Vagina (tissue), 2 donors: ENCODE data around the gene OAT. TPM values are rescaled to one million over a fixed set of nuclear protein-coding genes. Genes with fewer than 3 reads are reported as not detected.

Experiments
- DNase-seq, 2 donors: peaks; one replicate each; pipeline ENCODE4 v3.0.0-alpha.2; 2017; ENCODE audit errors: extremely low spot score in 2 of 2
- H3K27ac ChIP-seq: fragments of 200-600 bp; sonication (generic); one replicate; pipeline ENCODE4 v1.5.1; 2019
- H3K27me3 ChIP-seq: fragments of 200-600 bp; sonication (generic); one replicate; pipeline ENCODE4 v1.5.1; 2019
- H3K36me3 ChIP-seq, 2 donors: fragments of 200-600 bp; sonication (generic); one replicate each; pipeline ENCODE4 v1.5.1; 2017 to 2019
- H3K4me1 ChIP-seq: fragments of 200-600 bp; sonication (generic); one replicate; pipeline ENCODE4 v1.5.1; 2019
- H3K4me3 ChIP-seq, 2 donors: fragments of 200-600 bp; sonication (generic); 1 replicate in 1 of 2; 2 replicates in 1 of 2; pipeline ENCODE4 v1.5.1; 2016 to 2019
- H3K9me3 ChIP-seq: fragments of 200-600 bp; sonication (generic); one replicate; pipeline ENCODE4 v1.5.1; 2019
- CTCF ChIP-seq, 3 experiments: fragments of 450-650 bp in 2 of 3; fragments of 200-600 bp in 1 of 3; sonication (generic) in 1 of 3; IDR thresholded peaks; one replicate each; pipeline ENCODE4 v1.5.1; 2017 to 2019; ENCODE audit warnings: antibody characterized with exemption in 3 of 3, mild to moderate bottlenecking in 2 of 3, moderate library complexity in 2 of 3
- POLR2A ChIP-seq, 2 donors: fragments of 450-650 bp; IDR thresholded peaks; one replicate each; pipeline ENCODE4 v1.6.1; 2017; ENCODE audit warnings: antibody characterized with exemption in 2 of 2, mild to moderate bottlenecking in 2 of 2, moderate library complexity in 2 of 2
- POLR2AphosphoS5 ChIP-seq, 2 donors: sonication (generic); formaldehyde crosslinking; IDR thresholded peaks; one replicate each; pipeline ENCODE4 v1.9.0; 2017; ENCODE audit warnings: antibody characterized with exemption in 2 of 2, mild to moderate bottlenecking in 2 of 2, low read depth in 1 of 2; ENCODE audit not compliant: insufficient read depth in 1 of 2
- intact Hi-C: fragments of 100-400 bp; cut with DNase I; formaldehyde crosslinking; loops from one replicate; pipeline ENCODE4 v1.15.1; 2023
- total RNA-seq: library from RNA; depleted of rRNA; stranded (reverse); fragments of >200 nt; gene quantifications from one replicate; pipeline ENCODE4 v1.2.3, GENCODE V29; 2016

OAT gene
- total RNA-seq: 83.2 TPM

- TF ChIP-seq POLR2AphosphoS5 (IDR thresholded peaks at IDR 0.05; ENCODE audit: insufficient read depth in 1 of 2, low read depth in 1 of 2) (peak; percentile 90 to 97), CTCF (IDR thresholded peaks at IDR 0.05) (peak in 2 of 3 experiments; percentile 17 to 36), POLR2A (IDR thresholded peaks at IDR 0.05) (peak; percentile 69 to 96)
- Histone ChIP-seq H3K9me3 (no peaks in the 10 kb centered on the region), H3K4me3 (peak within 1 kb of the TSS; percentile 64 to 94), H3K36me3 (no peaks in the 10 kb centered on the region), H3K4me1 (peaks cover 46% of the 10 kb centered on the region), H3K27me3 (no peaks in the 10 kb centered on the region), H3K27ac (peak within 1 kb of the TSS; percentile 85)
- intact Hi-C loops: no loop called here
- peak; percentile 96 to 97 for DNase-seq
These were observed at the start of gene OAT for GRCh38 chr10:124418726-124419501. Gene OAT, minus strand, starts transcription at chr10:124418923. Its CDS starts 6,752 bp downstream, at chr10:124412171.

GRCh38 chr10:124467165-124467564 is 48.4 kb upstream of the OAT start:
- H3K27ac ChIP-seq: no peak overlapping the region
- H3K36me3 ChIP-seq: no peaks in the 10 kb centered on the region
- intact Hi-C loops: no loop called here
- H3K9me3 ChIP-seq: no peaks in the 10 kb centered on the region
- no peak overlapping the region for H3K4me3 ChIP-seq
- DNase-seq: no peak
- TF ChIP-seq POLR2A (IDR thresholded peaks at IDR 0.05) (no peak), POLR2AphosphoS5 (IDR thresholded peaks at IDR 0.05; ENCODE audit: insufficient read depth in 1 of 2, low read depth in 1 of 2) (no peak), CTCF (IDR thresholded peaks at IDR 0.05) (no peak)
- no peaks in the 10 kb centered on the region for H3K4me1 ChIP-seq
- H3K27me3 ChIP-seq: no peaks in the 10 kb centered on the region

- Histone ChIP-seq H3K9me3 (no peaks in the 10 kb centered on the region), H3K27me3 (no peaks in the 10 kb centered on the region), H3K36me3 (no peaks in the 10 kb centered on the region), H3K4me3 (no peak overlapping the region), H3K27ac (no peak overlapping the region), H3K4me1 (no peaks in the 10 kb centered on the region)
- DNase-seq: no peak
- intact Hi-C loops: no loop called here
- TF ChIP-seq POLR2AphosphoS5 (IDR thresholded peaks at IDR 0.05; ENCODE audit: insufficient read depth in 1 of 2, low read depth in 1 of 2) (no peak), POLR2A (IDR thresholded peaks at IDR 0.05) (no peak), CTCF (IDR thresholded peaks at IDR 0.05) (no peak)
These were observed 47.2 kb upstream of the OAT start for GRCh38 chr10:124465777-124466488.

- Histone ChIP-seq H3K27me3 (no peaks in the 10 kb centered on the region), H3K4me1 (no peaks in the 10 kb centered on the region), H3K9me3 (no peaks in the 10 kb centered on the region), H3K27ac (no peak overlapping the region), H3K4me3 (no peak overlapping the region), H3K36me3 (no peaks in the 10 kb centered on the region)
- DNase-seq: no peak
- TF ChIP-seq CTCF (IDR thresholded peaks at IDR 0.05): no peak
- no peak for TF ChIP-seq POLR2AphosphoS5 (IDR thresholded peaks at IDR 0.05; ENCODE audit: insufficient read depth in 1 of 2, low read depth in 1 of 2)
- no peak for TF ChIP-seq POLR2A (IDR thresholded peaks at IDR 0.05)
- intact Hi-C loops: no loop called here
These were observed 46.5 kb upstream of the OAT start for GRCh38 chr10:124465003-124465776.
